ENCODE measurements around the gene SPATA31D4.
"Not testable (repeated sequence)": the region's sequence is repeated elsewhere in the genome, so short reads cannot be mapped to it uniquely, and the experiment has no call there.

Gene SPATA31D4

DNA sequence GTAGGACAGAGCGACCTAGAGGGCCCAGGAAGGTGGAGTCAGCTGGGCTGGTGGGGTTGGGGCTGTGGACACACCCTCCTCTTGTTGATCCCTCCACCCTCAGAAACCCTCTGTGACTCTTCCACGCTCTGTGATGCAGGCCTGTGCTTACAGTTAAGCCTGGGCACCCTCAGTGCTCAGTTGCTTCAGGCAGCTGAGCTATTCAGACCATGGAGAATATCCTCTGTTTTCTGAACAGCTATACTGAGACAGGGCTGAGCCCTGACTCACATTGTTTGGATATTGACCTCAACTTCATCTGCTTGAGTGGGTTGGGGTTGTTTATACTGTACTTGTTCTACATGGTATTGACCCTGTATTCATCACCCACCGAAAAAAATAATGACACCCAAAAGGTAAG is at the start of gene SPATA31D4:
Gene SPATA31D4 (plus strand): TSS at position 124 of the 400 bp plus-strand sequence. CDS start 86 bp downstream, at position 210.
- not testable (repeated sequence) for DNase-seq

DNA sequence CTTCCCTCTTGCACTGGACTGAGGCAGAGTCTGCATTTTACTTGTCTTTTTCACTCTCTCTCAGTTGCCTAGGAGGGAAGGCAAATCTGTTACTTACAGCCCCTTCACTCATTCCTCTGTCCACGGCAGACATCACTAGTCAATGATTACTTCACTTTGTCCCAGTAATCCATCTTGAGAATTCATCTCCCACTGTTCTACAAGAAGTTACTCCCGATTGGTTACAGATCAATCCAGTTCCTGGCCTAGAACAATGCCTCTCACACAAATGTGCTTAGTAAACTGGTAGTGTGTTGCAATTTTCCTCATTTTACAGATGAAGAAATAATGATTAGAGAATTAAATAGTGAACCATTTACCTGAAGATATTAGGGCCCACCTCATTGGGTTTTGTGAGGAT is 49.7 kb upstream of the SPATA31D4 start:
- no peak for DNase-seq

DNA sequence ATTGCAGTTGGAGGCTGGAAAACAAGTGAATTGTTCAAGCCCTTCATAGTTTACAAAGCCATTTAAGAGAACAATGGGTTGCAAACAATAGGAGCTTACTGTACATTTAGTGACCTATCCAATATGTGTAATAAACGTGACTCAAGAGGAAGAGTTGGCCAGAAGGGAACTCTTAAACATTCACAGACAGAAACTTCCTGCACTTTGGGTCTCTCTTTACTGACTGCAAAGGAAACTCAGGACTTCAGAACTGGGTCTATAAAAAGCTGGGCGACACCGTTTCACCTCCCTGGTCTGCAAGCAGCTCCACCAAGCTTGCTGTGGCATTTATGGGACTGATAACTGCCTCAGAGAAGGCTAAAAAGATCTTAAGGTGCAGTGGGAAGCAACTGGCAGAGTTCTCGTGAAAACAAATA is 48.7 kb upstream of the SPATA31D4 start:
- no peak for DNase-seq

DNA sequence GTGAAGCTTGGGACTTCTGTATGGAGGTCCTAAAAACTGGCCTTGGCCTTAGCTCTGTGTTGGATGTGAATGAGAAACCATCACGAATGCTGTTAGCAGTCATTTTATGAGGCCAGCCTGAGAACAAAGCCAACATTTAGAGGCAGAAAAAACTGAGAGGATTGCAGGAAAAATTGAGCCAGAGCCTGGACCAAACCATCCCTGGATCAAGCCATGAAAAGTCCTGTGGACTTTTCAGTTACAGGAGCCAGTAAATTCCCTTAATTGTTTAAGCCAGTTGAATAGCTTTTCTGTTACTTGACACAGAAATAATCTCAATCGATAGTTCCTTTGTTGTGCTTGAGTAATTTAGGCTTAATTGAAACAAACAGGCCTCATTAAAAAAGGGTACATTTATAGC is 42.6 kb upstream of the SPATA31D4 start:
- no peak for DNase-seq

DNA sequence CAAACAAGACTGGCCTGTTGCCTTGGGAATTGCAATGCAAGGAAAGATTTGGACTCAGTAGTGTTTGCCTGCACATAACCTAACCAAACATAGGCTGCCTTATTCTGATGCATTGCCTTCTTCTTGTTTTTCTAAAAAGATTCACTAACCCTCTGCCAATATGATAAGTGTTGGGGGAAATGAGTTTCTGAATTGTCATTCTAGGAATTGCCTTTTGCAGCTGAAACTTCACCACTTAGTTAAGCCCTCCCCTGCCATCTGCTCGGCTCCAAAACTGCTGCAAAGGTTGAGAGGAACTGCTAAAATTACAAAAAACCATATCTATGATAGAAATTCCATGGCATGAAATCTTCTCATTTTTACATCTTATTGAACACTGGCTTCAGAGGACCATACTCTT is 41.6 kb upstream of the SPATA31D4 start:
- DNase-seq, result no peak

DNA sequence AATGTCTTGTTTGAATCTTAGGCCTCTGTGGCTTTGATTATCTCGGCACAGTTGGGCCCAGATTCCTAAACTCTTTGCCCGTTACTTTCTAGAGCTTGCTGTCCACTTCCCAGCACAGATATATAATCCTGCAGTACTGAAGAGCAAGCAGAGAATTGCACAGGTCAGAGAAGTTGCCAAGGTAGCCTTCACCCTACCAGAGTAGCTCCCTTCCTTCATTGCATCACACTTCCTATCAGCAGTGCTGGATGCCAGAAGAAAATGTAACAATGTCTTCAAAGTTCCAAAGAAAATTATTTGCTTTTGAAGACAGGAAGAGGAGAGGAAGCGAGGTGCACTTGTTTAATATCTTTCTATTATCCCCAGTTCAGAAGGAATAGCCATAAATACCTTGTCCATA is 38.1 kb upstream of the SPATA31D4 start:
- DNase-seq, result no peak

DNA sequence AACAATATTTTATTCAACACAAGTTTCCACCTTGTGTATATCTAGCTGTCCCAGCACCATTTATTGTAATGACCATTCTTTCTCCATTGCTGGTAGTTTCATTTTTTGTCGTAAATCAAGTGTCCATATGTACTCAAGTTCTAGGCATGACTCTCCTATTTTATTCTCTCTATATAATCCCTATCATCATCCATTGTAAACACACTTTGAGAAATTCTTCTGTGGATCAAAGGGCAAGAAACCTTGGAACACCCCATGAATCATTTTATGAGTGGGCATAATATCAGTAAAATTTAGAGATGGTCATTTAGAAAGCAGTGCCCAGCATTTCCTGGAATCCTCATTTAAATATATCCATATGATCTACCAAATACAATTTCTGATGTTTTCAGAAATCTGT is 35.8 kb upstream of the SPATA31D4 start:
- DNase-seq, result no peak

DNA sequence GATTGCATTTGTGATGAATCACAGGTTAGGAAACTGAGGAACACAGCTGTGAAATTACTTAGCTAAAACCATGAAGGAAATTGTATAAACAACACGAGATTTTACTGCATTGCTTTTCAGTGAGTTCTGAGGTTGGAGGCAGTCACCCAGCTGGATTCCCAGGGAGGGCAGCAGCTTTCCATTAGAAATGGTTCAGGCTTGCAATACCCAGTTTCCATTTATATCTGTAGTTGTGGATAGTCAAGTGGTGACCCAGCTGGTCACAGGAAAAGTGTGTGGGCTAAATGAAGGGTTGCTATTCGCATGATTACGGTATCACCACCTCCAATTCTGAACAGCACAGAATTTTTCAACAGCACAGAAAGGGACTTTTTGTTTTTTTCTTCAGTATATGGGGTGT is 34.3 kb upstream of the SPATA31D4 start:
- DNase-seq, result no peak

DNA sequence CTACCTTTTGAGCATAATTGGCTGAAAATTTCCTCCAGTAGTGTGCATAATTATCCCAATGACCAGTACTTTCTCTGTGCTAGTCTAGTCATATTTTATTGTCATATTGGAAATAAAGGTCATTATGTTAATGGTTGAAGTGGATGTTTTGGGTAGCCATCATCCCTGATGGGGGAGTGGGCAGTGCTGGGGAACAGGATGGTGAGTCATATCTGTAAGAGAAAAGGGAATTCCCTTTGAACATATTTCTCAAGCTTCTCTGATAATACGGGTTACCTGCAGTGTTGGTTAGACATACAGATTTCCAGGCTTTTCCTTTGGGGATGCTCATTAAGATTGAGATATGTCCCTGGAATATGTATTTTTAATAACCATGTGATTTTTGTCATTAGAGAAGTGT is 33.3 kb upstream of the SPATA31D4 start:
- DNase-seq, result no peak

DNA sequence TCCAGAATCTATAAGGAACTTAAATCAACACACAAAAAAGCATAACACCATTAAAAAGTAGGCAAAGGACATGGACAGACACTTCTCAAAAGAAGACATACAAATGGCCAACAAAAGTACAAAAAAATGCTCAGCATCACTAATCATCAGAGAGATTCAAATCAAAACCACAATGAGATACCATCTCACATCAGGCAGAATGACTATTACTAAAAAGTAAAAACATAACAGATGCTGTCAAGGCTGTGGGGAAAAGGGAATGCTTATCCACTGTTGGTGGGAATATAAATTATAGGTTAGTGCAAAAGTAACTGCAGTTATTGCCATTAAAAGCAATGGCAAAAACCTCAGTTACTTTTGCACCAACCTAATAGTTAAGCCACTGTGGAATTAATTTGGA is 32.2 kb upstream of the SPATA31D4 start:
- DNase-seq, result no peak

DNA sequence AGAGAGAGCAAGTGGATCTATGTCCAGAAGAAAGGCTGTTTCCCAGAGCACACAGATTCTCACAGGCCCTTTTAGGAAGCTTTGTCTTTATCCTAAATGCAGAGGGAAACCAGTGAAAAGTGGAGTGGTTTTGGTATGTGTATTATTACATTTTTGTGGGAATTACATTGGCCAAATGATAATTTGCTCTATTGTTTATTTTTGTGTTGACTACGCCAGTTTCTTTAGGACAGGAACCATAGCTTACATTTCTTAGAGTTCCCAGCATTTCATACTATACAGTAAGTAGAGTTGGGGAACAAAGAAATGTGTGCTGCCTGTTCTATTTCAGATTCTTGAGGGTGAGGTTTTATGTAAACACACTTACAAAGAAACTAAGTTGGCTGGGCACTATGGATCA is 29.4 kb upstream of the SPATA31D4 start:
- DNase-seq, result no peak

DNA sequence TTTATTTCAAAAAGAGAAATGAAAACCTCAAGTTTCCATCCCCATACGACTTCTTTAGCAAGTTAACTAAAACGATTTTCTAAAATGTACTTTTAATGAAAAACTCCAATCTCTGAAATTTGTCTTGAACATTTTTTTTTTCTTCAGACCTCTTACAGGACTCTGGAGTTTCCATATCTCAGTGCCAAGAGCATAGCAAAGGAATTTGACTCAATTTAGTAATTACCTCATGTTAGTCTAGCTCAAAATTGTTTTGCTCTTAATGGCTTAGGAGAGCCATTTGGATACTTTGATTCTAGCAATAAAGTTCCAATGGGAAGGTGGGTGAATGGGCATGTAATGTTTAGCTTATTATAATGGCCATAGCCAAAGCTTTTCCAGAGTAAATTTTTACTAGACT is 26.0 kb upstream of the SPATA31D4 start:
- DNase-seq, result no peak

DNA sequence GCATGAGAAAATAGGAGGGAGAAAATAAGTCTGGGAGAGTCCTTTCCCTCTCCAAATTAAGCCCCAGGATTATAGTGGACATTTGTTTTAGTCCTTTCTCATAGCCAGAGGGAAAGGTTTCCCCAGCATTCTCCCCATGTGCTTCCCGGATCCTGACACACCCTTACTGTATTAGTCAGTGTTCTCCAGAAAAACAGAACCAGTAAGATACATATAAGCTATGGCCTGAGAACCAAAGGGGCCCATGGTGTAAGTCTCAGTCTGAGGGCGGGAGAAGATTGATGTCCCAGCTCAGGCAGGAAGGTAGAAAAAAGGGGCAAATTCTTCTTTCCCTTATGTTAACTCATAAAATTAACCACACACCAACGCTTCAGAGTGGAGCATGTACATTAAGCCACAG is 25.6 kb upstream of the SPATA31D4 start:
- DNase-seq, result no peak

DNA sequence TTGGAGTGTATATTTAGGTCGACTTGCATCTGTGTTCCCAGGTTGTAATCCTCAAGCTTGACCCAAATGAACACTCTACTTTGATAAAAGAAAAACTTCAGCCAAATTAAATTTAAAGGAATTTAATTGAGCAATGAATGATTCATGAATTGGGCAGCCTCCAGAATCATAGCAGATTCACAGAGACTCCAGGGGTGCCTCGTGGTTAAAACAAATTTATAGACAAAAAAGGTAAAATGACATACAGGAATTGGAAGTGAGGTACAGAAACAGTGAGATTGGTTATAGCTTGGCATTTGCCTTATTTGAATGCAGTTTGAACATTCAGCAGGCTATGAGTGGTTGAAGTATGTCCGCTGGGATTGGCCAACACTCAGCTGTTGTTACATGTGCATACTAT is 21.6 kb upstream of the SPATA31D4 start:
- no peak for DNase-seq

DNA sequence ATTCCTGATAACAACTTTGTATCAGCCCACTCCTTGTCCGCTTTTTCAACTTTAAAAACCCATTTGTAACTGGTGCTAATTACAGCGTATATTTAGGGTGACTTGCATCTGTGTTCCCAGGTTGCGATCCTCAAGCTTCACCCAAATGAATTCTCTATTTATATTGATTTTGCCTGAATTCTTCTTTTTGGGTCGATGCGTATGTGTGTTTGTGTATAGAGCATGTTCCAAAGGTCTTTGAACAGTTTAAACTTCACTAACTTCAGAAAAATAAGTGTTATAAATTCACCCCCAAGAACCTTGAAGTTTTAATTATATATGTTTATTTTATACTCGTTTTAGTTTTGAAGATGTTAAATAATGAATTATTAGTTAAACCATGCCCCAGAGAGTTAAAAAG is 16.1 kb upstream of the SPATA31D4 start:
- no peak for DNase-seq

DNA sequence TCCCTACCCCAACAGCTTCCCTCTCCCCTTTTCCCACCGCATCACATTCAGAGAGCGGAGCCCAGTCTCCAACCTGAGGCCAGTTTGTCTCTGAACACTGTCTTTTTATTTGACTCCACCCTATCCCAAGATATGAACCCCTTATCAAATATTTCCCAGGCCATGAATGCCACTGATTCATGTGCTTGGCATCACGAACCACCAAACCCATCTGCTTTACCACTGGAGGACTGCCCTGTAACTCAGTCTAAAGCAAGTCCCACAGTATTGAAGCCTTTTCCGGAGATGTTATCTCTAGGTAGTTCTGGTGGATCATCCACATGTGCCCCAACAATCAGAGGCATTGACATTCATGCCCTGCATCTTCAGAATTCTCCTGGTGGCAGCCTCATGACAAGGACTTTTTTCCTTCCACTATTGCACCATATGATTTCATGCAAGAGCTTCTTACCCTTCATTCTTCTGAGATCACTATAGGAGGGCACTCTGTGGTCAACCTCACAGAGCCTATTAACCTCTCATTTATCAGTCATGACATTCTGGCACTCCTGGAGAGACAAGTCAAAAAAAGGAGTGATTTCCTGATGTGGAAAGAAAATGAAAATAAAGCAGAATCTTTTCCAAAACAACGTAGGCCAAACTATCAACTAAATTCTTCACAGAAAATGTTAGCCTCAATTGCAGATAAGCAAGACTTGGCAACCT is 12.3 kb upstream of the SPATA31D4 start:
- DNase-seq, result no peak

DNA sequence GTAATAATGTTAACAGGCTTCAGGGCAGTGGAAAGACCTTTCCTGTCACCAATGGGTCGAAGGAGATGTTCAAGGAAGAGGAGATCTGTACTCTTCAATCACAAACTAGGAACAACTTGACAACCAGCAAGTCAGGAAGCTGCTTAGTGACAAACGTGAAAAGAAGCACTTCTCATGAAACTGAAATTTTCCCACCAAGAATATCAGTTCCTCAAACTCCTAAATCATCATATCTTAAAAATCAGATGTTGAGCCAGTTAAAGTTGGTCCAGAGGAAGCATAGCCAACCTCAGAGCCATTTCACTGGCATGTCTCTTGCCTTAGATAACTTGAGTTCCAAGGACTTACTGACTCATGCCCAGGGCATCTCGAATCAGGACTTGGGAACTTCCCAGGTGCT is 9.7 kb upstream of the SPATA31D4 start:
- not testable (repeated sequence) for DNase-seq

DNA sequence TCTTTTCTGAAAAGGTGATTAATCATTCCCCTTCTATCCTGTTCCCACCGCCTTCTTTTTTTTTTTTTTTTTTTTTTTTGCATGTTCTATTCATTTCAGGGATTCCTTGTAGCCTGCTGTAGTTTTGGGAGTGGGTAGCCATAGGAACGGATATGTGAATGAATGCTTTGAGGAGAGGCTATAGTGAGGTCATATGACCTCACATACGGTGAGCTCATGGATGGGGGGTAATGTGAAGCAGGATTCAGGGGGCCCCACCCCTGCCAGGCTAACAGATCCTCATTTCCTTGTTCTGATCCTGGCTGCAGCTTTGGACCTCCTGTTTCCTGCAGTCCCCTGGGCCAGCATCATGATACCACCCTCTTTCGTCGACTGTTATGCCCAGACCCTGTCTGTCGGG is 1.9 kb downstream of the SPATA31D4 start:
- not testable (repeated sequence) for DNase-seq

DNA sequence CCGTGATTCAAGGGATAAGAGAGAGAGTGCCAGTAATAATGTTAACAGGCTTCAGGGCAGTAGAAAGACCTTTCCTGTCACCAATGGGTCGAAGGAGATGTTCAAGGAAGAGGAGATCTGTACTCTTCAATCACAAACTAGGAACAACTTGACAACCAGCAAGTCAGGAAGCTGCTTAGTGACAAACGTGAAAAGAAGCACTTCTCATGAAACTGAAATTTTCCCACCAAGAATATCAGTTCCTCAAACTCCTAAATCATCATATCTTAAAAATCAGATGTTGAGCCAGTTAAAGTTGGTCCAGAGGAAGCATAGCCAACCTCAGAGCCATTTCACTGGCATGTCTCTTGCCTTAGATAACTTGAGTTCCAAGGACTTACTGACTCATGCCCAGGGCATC is 5.3 kb downstream of the SPATA31D4 start:
- not testable (repeated sequence) for DNase-seq

DNA sequence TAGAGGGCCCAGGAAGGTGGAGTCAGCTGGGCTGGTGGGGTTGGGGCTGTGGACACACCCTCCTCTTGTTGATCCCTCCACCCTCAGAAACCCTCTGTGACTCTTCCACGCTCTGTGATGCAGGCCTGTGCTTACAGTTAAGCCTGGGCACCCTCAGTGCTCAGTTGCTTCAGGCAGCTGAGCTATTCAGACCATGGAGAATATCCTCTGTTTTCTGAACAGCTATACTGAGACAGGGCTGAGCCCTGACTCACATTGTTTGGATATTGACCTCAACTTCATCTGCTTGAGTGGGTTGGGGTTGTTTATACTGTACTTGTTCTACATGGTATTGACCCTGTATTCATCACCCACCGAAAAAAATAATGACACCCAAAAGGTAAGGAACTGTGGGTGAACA is 15.2 kb downstream of the SPATA31D4 start, which contains the start of gene SPATA31D3:
Gene SPATA31D3 (plus strand): TSS at position 108 of the 400 bp plus-strand sequence. CDS start 86 bp downstream, at position 194.
- DNase-seq, result not testable (repeated sequence)

DNA sequence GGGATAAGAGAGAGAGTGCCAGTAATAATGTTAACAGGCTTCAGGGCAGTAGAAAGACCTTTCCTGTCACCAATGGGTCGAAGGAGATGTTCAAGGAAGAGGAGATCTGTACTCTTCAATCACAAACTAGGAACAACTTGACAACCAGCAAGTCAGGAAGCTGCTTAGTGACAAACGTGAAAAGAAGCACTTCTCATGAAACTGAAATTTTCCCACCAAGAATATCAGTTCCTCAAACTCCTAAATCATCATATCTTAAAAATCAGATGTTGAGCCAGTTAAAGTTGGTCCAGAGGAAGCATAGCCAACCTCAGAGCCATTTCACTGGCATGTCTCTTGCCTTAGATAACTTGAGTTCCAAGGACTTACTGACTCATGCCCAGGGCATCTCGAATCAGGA is 20.4 kb downstream of the SPATA31D4 start:
- DNase-seq, result not testable (repeated sequence)

DNA sequence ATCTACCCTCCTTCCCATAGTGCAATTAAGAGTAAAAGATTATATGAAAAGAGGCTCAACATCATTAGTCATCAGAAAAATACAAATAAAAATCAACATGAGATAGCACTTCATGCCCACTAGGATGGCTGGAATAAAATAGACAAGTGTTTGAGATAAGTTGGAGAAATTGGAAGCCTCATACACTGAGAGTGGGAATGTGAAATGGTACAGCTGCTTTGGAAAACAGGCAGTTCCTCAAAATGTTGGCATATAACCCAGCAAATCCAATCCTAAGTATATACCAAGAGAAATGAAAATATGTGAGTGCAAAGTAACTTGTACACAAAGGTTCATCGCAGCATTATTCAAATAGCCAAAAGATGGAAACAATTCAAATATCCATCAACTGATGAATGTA is 24.9 kb downstream of the SPATA31D4 start:
- no peak for DNase-seq

DNA sequence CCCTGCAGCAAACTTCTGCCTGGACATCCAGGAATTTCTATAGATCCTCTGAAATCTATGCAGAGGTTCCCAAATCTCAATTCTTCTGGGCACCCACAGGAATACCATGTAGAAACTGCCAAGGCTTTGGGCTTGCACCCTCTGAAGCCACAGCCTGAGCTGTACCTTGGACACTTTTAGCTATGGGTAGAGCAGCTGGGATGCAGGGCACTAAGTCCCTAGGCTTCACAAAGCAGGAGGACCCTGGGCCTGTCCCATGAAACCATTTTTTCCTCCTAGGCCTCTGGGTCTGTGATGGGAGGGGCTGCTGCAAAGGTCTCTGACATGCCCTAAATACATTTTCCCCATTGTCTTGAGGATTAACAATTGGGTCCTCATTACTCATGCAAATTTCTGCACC is 27.4 kb downstream of the SPATA31D4 start:
- DNase-seq, result no peak

DNA sequence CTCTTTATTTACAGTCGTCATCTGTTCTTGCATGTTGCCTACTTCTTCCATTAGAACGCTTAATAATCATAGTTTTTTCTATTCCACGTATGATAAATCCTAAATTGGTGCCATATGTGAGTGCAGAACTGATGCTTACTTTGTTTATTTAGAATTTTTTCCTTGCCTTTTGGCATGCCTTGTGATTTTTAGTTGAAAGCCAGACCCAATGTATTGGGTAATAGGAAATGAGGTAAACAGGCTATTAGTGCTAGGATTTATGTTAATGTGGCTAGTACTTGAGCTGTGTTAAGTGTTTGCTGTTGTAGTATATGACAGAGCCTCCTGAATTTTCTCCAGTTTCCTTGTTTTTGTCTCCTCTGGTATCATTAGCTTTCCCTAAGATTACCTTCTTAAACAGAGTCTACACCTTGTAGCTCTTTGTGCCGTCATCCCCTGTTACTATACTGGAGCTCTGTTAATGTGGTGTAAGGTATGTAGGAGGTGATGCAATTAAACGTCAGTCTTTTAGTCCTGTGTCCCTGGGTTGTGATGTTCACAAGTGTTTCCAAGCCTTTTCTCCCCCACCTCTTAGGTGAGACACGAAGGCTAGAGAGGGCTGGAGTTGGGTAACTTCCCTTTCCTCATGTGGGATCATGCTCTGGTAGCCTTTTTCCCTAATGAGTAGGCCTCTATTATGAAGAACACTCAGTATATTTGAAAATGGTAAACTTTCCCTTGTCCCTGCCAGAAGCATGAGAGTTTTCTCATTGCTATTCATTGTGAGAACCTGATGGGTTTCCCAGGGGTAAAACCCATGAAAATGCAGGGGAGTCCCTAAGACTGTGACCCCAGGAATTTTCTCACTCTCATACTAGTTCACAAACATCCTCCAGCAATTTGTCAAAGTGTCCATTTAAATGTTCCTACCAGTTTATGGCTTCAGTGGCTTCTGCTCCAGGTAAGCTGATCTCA is 36.3 kb downstream of the SPATA31D4 start:
- no peak for DNase-seq
